ENCODE data around the gene CACNA1C. TPM values are rescaled to one million over a fixed set of nuclear protein-coding genes. Genes with fewer than 3 reads are reported as not detected.
A peak's percentile ranks its signal among the peaks of the same experiment; 100 is the strongest.

CACNA1C gene
- total RNA-seq, 4 donors from 2014 or later, result 5.2 to 12.9 (median 6.3) TPM

DNA sequence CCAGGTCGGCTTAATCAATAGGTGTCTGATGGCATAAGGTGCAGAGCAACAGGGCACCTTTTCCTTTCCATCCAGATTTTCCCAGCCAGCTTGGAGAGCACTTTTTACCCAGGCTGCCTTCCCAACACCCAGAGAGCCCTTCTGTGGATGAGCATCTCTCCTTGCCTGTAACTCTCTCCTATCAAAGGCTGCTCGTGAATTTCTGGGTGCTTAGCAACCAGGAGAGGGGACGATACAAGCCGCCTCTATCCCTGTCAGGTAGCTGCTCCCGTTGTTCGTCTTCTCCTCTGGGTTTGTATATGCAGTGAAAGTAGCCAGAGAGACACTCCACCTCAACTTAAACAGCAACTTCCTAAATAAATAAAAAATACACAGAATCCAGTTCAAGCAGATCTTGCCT lies 124.2 kb downstream of the CACNA1C start:
- no peak for DNase-seq (ENCODE audit: low spot score in 2 of 2)
- no peak overlapping the region for H3K27ac ChIP-seq
- no peaks in the 10 kb centered on the region for H3K27me3 ChIP-seq
- H3K4me1 ChIP-seq, result peaks cover 0 to 15% (median 0%) of the 10 kb centered on the region in 4 donors
- H3K9me3 ChIP-seq, result no peaks in the 10 kb centered on the region
- H3K36me3 ChIP-seq, result no peaks in the 10 kb centered on the region
- no peak overlapping the region for H3K4me3 ChIP-seq
- no peak for TF ChIP-seq POLR2A (IDR thresholded peaks at IDR 0.05)
- TF ChIP-seq, protein P1, sequence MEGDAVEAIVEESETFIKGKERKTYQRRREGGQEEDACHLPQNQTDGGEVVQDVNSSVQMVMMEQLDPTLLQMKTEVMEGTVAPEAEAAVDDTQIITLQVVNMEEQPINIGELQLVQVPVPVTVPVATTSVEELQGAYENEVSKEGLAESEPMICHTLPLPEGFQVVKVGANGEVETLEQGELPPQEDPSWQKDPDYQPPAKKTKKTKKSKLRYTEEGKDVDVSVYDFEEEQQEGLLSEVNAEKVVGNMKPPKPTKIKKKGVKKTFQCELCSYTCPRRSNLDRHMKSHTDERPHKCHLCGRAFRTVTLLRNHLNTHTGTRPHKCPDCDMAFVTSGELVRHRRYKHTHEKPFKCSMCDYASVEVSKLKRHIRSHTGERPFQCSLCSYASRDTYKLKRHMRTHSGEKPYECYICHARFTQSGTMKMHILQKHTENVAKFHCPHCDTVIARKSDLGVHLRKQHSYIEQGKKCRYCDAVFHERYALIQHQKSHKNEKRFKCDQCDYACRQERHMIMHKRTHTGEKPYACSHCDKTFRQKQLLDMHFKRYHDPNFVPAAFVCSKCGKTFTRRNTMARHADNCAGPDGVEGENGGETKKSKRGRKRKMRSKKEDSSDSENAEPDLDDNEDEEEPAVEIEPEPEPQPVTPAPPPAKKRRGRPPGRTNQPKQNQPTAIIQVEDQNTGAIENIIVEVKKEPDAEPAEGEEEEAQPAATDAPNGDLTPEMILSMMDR (IDR thresholded peaks at IDR 0.05), result no peak
- WGBS, 2 donors, result 90 to 92% methylated on average over 6 of the region's 6 CpGs

DNA sequence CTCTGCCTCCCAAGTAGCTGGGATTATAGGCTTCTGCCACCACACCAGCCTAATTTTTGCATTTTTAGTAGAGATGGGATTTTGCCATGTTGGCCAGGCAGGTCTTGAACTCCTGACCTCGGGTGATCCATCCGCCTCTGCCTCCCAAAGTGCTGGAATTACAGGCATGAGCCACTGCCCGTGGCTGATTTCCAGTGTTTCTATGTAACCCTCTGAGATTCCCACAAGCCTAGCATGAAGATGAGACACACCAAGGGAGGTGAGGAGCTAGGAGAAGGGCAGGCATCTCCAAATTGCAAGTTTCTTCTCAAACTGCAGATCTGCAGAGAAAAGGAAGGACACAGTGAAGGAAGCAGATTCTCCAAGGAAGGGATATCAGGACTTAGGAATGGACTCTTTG lies 125.0 kb downstream of the CACNA1C start:
- Histone ChIP-seq H3K27me3 (no peaks in the 10 kb centered on the region), H3K36me3 (no peaks in the 10 kb centered on the region), H3K9me3 (no peaks in the 10 kb centered on the region), H3K4me3 (no peak overlapping the region), H3K4me1 (peaks cover 0 to 15% (median 0%) of the 10 kb centered on the region in 4 donors), H3K27ac (no peak overlapping the region)
- WGBS, 2 donors, result 40 to 56% methylated on average over 3 of the region's 3 CpGs
- DNase-seq (ENCODE audit: low spot score in 2 of 2), result no peak
- TF ChIP-seq, protein P1 (IDR thresholded peaks at IDR 0.05), result no peak
- TF ChIP-seq POLR2A (IDR thresholded peaks at IDR 0.05), result no peak
- TF ChIP-seq EP300 (IDR thresholded peaks at IDR 0.05), result no peak

DNA sequence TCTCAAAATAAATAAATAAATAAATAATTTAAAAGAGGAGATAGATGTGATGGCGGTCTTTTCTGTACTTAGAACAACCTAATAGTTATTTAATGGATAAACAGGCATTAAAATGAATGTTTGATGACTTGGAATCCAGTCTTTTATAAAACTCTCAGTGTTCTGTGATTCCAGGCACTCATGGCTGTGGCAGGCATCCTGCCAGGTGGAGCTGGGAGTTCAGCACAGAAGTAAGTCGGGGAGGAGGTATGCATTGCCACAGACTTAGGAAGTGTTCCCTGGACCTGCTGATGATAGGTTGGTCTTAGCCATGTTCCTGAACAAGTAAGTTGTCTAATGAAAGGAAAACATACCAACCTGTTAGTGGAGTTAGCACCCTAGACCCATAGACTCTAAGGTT lies 126.3 kb downstream of the CACNA1C start:
- Histone ChIP-seq H3K4me1 (peaks cover 0 to 19% (median 0%) of the 10 kb centered on the region in 4 donors), H3K9me3 (no peaks in the 10 kb centered on the region), H3K36me3 (no peaks in the 10 kb centered on the region), H3K27me3 (no peaks in the 10 kb centered on the region), H3K4me3 (no peak overlapping the region), H3K27ac (no peak overlapping the region)
- no peak for DNase-seq (ENCODE audit: low spot score in 2 of 2)
- TF ChIP-seq POLR2A (IDR thresholded peaks at IDR 0.05), result no peak
- TF ChIP-seq, protein P1 (IDR thresholded peaks at IDR 0.05), result no peak
- no peak for TF ChIP-seq EP300 (IDR thresholded peaks at IDR 0.05)
- 77 to 90% methylated on average over 2 of the region's 2 CpGs for WGBS, 2 donors

DNA sequence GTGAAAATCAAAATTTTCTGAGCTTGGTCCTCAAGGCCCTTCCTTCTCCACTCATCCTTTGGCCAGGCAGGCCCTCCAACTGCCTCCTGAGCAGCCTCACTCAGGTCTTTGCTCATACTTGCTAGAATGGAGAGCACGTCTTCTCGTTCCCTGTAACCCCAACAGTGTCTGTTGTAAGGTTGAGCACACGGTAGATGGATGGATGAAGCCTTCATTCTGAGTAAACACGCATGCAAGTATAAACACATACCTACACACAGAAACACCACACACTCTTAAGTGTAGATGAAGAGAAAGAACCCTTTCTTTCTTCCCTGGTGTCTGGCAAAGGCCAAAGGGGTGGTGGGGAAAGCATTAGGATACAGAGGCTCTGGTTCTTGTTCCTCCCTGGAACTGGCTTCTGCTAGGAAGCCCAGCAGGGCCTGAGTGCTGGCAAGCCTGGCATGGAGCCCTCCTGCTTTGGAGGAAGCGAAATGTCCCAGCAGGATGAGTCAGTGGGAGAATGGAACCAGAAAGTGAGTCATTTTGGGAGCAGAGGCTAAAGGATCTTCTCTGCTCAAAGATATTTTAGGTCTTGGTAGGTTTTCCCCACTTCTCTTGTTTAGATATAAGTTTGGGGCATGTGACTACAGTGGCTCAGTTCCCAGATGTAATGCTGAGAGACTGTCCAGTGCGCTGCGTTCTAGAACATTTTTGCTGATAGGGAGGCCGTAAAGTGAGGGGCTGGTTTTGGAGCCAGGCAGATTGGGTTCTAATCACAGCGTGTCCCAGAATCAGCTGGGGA lies 127.4 kb downstream of the CACNA1C start:
- Histone ChIP-seq H3K27me3 (no peaks in the 10 kb centered on the region), H3K4me3 (no peak overlapping the region), H3K9me3 (no peaks in the 10 kb centered on the region), H3K4me1 (peaks cover 0 to 24% (median 0%) of the 10 kb centered on the region in 4 donors), H3K27ac (peak overlapping the region in 2 of 4 donors; percentile 17 to 67), H3K36me3 (no peaks in the 10 kb centered on the region)
- TF ChIP-seq EP300 (IDR thresholded peaks at IDR 0.05), result peak in 1 of 2 donors; percentile 30
- no peak for TF ChIP-seq POLR2A (IDR thresholded peaks at IDR 0.05)
- WGBS, 2 donors, result 78 to 83% methylated on average over 9 of the region's 9 CpGs
- DNase-seq (ENCODE audit: low spot score in 2 of 2), result peak in 1 of 2 donors; percentile 34

DNA sequence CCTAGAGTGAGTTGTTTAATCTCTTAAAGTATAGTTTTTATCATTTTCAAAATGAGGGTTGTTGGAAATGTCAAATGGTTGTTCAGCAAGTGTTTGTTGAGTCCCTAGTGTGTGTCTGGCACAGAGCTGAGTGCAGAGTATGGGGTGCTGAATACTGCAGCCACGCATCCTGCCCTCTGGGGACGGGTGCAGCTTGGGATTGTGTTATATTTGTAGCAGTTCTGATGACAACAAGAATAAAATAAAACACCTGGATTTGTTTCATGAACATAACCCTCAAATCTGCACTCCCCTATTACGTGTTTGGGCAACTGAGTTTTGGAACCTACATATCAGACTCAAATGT lies 127.9 kb downstream of the CACNA1C start:
- no peaks in the 10 kb centered on the region for H3K36me3 ChIP-seq
- TF ChIP-seq EP300 (IDR thresholded peaks at IDR 0.05) (no peak), POLR2A (IDR thresholded peaks at IDR 0.05) (no peak)
- TF ChIP-seq, protein P1 (IDR thresholded peaks at IDR 0.05), result no peak
- no peak overlapping the region for H3K27ac ChIP-seq
- 81 to 82% methylated on average over 3 of the region's 3 CpGs for WGBS, 2 donors
- no peak overlapping the region for H3K4me3 ChIP-seq
- H3K4me1 ChIP-seq, result peaks cover 0 to 24% (median 0%) of the 10 kb centered on the region in 4 donors
- no peaks in the 10 kb centered on the region for H3K9me3 ChIP-seq
- DNase-seq (ENCODE audit: low spot score in 2 of 2), result no peak
- no peaks in the 10 kb centered on the region for H3K27me3 ChIP-seq

Measured in tibial nerve (tissue), 4 donors.